Ascending aorta (tissue), 2 donors: ENCODE results near the gene IFT74. TPM values are rescaled to one million over a fixed set of nuclear protein-coding genes. Genes with fewer than 3 reads are reported as not detected.
A peak's percentile ranks its signal among the peaks of the same experiment; 100 is the strongest.

Source experiments
- DNase-seq, 2 donors: peaks; one replicate each; pipeline ENCODE4 v3.0.0-alpha.2; 2019; ENCODE audit warnings: low spot score in 2 of 2
- H3K27ac ChIP-seq, 2 donors: fragments of 200-600 bp; sonication (generic); one replicate each; pipeline ENCODE4 v1.5.1; 2016 to 2017; ENCODE audit warnings: mild to moderate bottlenecking in 1 of 2
- H3K27me3 ChIP-seq: fragments of 200-600 bp; sonication (generic); one replicate; pipeline ENCODE4 v1.5.1; 2017
- H3K36me3 ChIP-seq, 2 donors: fragments of 200-600 bp; sonication (generic); one replicate each; pipeline ENCODE4 v1.5.1; 2016
- H3K4me1 ChIP-seq, 2 donors: fragments of 200-600 bp; sonication (generic); one replicate each; pipeline ENCODE4 v1.5.1; 2016 to 2017; ENCODE audit warnings: mild to moderate bottlenecking in 1 of 2
- H3K4me3 ChIP-seq, 2 donors: fragments of 200-600 bp; sonication (generic); one replicate each; pipeline ENCODE4 v1.5.1; 2016 to 2017; ENCODE audit warnings: mild to moderate bottlenecking in 1 of 2
- H3K9me3 ChIP-seq, 2 donors: fragments of 200-600 bp; sonication (generic); one replicate each; pipeline ENCODE4 v1.5.1; 2016
- CTCF ChIP-seq, 3 experiments: fragments of 200-600 bp in 2 of 3; fragments of 450-650 bp in 1 of 3; sonication (generic) in 2 of 3; IDR thresholded peaks; one replicate each; pipeline ENCODE4 v1.5.1; 2016 to 2019; ENCODE audit warnings: antibody characterized with exemption in 3 of 3, mild to moderate bottlenecking in 1 of 3, moderate library complexity in 1 of 3
- intact Hi-C: fragments of 100-400 bp; cut with DNase I; formaldehyde crosslinking; loops from one replicate; pipeline ENCODE4 v1.15.1; 2023
- total RNA-seq: library from RNA; depleted of rRNA; stranded (reverse); fragments of >200 nt; gene quantifications from one replicate; pipeline ENCODE4 v1.1.0, GENCODE V29; 2016

The IFT74 gene
- total RNA-seq, 1 donor from 2014 or later, result 5.2 TPM

- peaks cover 9 to 10% of the 10 kb centered on the region in 2 donors for H3K9me3 ChIP-seq
- peaks cover 5 to 12% of the 10 kb centered on the region in 2 donors for H3K36me3 ChIP-seq
- TF ChIP-seq CTCF (IDR thresholded peaks at IDR 0.05), result no peak
- H3K4me1 ChIP-seq, result no peaks in the 10 kb centered on the region
- intact Hi-C loops, result loop anchor here (5.0 kb wide), 1 partner anchor 36 kb away; no protein-coding TSS in a partner anchor
- DNase-seq, result no peak
- H3K4me3 ChIP-seq, result no peak overlapping the region
- H3K27me3 ChIP-seq, result no peaks in the 10 kb centered on the region
- no peak overlapping the region for H3K27ac ChIP-seq
These were observed 20.4 kb upstream of the IFT74 start for GRCh38 chr9:26935847-26936246.

- Histone ChIP-seq H3K36me3 (peaks cover 5% of the 10 kb centered on the region in 2 donors), H3K27ac (no peak overlapping the region), H3K9me3 (peaks cover 9 to 10% of the 10 kb centered on the region in 2 donors), H3K4me3 (no peak overlapping the region), H3K4me1 (no peaks in the 10 kb centered on the region), H3K27me3 (no peaks in the 10 kb centered on the region)
- DNase-seq, result no peak
- intact Hi-C loops, result loop anchor here (5.0 kb wide), 1 partner anchor 34 kb away; no protein-coding TSS in a partner anchor
- no peak for TF ChIP-seq CTCF (IDR thresholded peaks at IDR 0.05)
These were observed 18.3 kb upstream of the IFT74 start for GRCh38 chr9:26937816-26938371.

- no peak for DNase-seq
- H3K4me1 ChIP-seq, result peaks cover 0 to 5% of the 10 kb centered on the region in 2 donors
- intact Hi-C loops, result loop anchor here (5.0 kb wide), 1 partner anchor 32 kb away; no protein-coding TSS in a partner anchor
- no peak overlapping the region for H3K4me3 ChIP-seq
- no peak overlapping the region for H3K27ac ChIP-seq
- no peak for TF ChIP-seq CTCF (IDR thresholded peaks at IDR 0.05)
- H3K9me3 ChIP-seq, result peaks cover 9 to 10% of the 10 kb centered on the region in 2 donors
- H3K27me3 ChIP-seq, result no peaks in the 10 kb centered on the region
- no peaks in the 10 kb centered on the region for H3K36me3 ChIP-seq
These were observed 16.1 kb upstream of the IFT74 start for GRCh38 chr9:26939955-26940711.

GRCh38 chr9:26940779-26941178, 15.4 kb upstream of the IFT74 start:
- Histone ChIP-seq H3K4me3 (no peak overlapping the region), H3K27ac (no peak overlapping the region), H3K9me3 (peaks cover 9 to 10% of the 10 kb centered on the region in 2 donors), H3K27me3 (no peaks in the 10 kb centered on the region), H3K4me1 (peaks cover 3 to 9% of the 10 kb centered on the region in 2 donors), H3K36me3 (no peaks in the 10 kb centered on the region)
- no peak for DNase-seq
- intact Hi-C loops, result no loop called here
- TF ChIP-seq CTCF (IDR thresholded peaks at IDR 0.05), result no peak

- Histone ChIP-seq H3K36me3 (no peaks in the 10 kb centered on the region), H3K4me1 (peaks cover 11 to 18% of the 10 kb centered on the region in 2 donors), H3K27me3 (no peaks in the 10 kb centered on the region), H3K27ac (peak overlapping the region in 1 of 2 donors; percentile 14), H3K9me3 (no peaks in the 10 kb centered on the region), H3K4me3 (peak overlapping the region; percentile 75 to 96)
- TF ChIP-seq CTCF (IDR thresholded peaks at IDR 0.05), result no peak
- DNase-seq, result no peak
- intact Hi-C loops, result loop anchor here (5.0 kb wide), 1 partner anchor 247 kb away; no protein-coding TSS in a partner anchor
These were observed 10.6 kb upstream of the IFT74 start for GRCh38 chr9:26945591-26945990.
